HG03460 (cell line): ENCODE measurements around the gene HSD17B7.
A peak's percentile ranks its signal among the peaks of the same experiment; 100 is the strongest.
"Not testable (repeated sequence)": the region's sequence is repeated elsewhere in the genome, so short reads cannot be mapped to it uniquely, and the experiment has no call there.

Source experiments
- ATAC-seq: cut with Tn5 transposase; IDR thresholded peaks from one replicate; pipeline ENCODE4 v1.9.1; 2021; ENCODE audit not compliant: unreplicated experiment

The HSD17B7 gene, protein sequence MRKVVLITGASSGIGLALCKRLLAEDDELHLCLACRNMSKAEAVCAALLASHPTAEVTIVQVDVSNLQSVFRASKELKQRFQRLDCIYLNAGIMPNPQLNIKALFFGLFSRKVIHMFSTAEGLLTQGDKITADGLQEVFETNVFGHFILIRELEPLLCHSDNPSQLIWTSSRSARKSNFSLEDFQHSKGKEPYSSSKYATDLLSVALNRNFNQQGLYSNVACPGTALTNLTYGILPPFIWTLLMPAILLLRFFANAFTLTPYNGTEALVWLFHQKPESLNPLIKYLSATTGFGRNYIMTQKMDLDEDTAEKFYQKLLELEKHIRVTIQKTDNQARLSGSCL

DNA sequence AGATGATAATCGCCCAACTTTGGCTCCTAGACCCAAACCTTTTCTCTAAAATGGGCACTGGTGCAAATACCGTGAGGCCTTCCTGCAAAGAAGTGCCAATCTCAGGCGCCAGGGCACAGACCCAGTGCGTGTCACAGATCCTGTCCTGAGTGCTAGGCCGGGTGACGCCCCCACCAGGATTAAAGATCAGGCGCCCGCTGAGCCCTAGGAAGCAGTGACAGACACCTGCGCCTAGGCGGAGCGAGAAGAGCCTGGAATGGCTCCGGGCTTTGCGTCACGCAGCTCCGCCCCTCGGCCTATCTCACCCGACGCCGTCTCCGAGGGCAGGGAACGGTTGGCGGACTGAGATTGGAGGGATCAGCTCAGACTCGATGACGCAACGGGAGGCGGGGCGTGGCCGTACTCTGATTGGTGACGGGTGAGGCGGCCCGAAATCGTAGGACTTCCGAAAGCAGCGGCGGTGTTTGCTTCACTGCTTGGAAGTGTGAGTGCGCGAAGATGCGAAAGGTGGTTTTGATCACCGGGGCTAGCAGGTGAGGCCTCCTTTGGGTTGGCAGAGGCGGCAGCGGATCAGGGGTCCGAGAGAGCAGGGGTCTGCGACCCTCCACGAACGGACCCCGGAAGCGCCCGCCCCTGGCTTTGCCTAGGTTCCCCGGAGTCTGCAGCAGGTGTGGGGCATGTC lies at the start of gene HSD17B7:
TSS of gene HSD17B7 (plus strand) at position 400 of the 682 bp plus-strand sequence. CDS start at position 499, 99 bp downstream.
- ATAC-seq, result peak; percentile 99

DNA sequence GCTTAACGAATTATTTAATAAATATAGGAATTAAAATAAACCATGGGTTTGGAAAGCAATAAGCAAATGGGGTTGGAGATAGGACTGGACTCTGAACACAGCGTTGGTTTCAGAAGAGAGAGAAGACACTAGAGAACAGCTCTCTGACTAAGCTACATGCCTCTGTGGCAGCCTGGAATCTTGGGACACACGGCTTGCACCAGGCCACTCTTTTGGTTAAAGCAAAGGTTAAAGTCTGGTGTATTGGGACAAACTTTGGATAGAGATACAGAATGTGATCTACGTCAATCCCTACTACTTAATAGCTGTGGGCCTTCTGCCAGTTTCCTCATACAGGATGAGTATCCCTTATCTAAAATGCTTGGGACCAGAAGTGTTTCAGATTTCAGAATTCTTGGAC lies 49.7 kb upstream of the HSD17B7 start:
- no peak for ATAC-seq

DNA sequence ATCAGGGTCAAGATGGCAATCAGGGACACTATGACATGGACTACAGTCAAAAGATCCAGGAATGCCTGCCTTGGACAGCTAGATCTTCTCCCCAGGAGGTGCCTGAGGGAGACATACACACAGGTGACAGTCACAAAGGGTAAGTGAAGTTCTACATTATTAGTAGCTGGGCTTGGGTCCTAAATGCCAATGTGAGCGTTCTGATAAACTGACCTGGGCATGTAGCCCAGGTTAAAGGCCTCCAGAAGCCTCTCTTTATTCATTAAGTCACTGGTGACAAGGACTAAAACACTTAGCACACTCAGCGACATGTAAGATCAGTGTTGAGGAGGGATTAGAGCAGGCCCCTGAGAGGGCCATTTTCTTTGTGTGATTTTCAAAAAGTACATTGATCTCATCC lies 48.9 kb upstream of the HSD17B7 start:
- ATAC-seq, result no peak

DNA sequence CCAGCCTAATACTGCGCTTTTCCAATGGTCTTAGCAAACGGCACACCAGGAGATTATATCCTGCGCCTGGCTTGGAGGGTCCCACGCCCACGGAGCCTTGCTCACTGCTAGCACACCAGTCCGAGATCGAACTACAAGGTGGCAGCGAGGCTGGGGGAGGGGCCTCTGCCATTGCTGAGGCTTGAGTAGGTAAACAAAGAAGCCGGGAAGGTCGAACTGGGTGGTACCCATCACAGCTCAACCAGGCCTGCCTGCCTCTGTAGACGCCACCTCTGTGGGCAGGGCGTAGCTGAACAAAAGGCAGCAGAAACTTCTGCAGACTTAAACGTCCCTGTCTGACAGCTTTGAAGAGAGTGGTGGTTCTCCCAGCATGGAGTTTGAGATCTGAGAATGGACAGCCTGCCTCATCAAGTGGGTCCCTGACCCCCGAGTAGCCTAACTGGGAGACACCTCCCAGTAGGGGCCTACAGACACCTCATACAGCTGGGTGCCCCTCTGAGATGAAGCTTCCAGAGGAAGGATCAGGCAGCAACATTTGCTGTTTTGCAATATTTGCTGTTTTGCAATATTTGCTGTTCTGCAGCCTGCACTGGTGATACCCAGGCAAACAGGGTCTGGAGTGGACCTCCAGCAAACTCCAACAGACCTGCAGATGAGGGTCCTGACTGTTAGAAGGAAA lies 44.1 kb upstream of the HSD17B7 start:
- not testable (repeated sequence) for ATAC-seq

DNA sequence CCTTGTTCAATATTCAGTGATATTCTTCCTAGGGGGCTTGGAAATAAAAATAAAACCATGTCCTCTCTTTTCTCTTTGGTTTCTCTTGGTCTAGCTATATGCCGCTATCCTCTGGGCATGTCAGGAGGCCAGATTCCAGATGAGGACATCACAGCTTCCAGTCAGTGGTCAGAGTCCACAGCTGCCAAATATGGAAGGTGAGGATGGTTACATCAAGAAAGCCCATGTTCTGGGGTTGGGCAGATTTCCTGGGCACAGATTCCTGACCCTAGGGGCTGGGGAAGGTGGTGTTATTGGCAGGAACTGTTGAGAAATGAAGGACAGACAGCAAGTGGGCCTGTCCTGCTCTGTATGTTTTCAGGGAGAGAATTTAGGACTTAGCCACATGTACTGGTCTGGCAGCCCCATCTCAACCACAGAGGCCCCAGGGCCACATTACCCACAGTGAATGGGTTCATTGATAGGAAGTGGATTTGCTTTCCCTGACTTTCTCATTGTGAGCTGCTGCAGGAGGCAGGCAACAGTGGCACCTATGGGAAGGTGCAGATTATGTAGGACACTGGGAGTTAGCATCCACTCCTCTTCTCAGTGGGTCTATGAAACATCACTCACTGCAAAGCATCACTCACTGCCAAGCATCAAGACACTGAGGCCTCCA lies 37.4 kb upstream of the HSD17B7 start:
- no peak for ATAC-seq

DNA sequence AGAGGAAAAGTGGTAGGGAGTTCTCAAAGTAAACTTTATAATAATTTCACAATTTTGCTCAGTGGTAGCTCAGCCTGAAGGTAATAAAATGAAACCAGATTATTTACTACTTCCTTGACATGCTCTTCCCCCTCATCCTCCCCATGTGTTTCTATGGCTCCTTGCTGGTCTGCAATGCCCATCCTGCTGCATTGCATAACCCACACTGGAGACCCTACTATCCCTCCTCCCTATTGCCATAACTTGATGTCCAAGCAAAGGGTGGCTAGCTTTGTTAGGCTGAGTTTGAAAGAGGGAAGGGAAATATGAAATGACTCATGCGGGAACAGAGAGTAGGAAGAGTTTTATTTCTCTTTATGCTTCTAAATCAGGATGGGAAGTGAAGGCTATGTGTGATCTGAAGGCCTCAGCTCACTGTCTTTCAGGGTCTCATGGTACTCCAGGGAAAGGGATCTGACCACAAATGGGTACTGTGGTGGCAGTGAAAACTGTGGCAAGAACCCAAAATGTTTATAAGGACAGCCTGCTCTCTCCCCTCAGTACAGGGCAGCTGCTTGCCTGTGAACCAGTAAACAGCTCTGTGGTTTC lies 36.4 kb upstream of the HSD17B7 start:
- no peak for ATAC-seq

DNA sequence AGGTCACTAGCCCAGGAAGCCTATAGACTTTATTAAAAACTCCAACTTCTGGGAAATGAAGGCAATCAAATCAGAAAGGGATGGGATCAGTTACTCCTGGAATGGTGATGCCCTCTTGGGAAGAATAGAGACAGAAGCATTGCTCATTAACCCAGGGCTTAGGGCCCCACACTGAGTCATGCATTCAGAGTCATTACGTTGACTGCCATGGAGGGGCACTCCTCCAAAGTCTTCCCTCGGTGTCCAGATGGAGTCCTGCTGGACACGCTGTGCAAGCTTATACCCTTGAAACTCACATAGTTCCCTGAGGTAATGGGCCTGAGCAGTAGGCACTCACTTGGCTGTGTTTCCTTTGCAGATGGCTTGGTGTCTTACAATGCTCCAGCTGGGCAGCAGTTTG lies 35.2 kb upstream of the HSD17B7 start:
- no peak for ATAC-seq

DNA sequence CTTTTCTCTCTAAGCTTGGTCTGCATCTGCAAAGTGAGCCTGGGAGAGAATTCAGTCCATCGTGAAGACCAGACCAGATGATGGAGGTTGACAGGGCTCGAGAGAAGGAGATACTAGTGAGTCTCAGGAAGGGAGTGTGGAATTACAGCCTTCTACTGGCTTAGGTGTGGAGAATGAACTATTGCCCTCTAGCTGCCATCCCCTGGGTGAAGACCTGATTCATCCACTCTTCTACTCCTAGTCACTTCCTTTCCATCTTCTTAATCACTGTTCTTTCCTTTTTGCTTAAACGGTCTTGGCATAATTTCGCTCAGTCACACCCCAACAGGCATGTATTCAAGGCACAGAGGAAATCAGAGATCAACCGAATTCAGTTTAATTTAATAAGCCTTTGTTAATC lies 34.0 kb upstream of the HSD17B7 start:
- no peak for ATAC-seq

DNA sequence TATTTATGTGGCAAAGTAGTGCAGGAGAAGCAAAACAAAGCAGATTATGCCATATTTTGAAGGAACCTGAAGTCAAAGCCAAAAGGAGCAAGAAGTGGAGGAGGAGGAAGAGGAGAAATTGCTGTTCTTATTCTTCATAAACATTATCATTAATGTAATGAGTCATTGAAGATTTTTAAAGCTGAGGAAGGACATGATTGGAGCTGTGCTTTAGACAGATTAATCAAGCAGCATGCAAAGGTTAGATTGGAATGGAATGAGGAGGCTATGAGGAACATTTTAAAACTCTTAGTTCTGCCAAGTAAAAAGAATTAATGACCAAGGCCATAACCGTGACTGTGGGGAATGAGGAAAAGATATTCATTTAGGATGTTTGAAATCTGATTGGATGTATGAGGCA lies 33.0 kb upstream of the HSD17B7 start:
- no peak for ATAC-seq

DNA sequence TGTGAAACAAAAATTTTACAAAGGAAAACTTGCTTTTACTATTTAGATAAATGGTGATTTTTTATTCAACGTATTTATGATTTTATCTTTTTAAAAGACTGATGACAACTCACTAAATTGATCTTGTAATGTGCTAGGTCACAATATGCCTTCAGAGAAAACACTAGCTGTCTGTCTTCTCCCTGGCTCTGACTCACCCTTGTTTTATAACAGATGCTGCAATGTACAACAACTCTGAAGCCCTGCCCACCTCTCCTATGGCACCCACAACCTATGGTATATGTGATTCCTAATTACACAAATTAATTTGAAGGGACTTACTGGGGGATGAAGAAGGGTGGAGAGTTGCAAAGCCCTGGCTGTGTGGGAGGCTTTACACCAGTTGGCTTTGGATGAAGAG lies 24.7 kb upstream of the HSD17B7 start:
- no peak for ATAC-seq

DNA sequence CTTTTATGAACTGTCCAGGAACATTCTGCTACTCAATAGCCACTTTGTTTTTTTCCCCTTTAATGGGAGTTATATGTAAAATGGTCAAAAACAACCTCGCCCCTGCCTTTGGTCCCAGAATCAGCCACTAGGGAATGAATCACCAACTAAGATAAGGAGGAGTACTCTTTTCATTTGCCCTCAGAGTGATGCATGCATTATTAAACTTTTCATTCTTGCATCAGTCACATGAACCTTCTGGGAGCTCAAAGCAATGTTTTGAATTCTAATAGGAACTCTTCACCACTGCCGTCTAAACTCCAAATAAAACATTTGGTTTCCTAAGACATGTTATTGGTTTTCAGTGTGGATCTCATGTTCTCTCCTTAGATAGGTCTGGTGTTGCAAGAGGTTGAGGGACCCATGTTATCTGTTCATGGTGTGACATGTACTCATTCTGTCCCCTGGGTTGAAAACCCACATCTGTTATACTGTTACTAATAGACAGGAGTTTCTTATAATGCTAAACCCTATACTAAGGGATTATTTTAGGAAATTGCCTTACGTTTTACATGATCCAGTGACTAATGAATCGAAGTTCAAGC lies 17.8 kb upstream of the HSD17B7 start:
- ATAC-seq, result no peak

DNA sequence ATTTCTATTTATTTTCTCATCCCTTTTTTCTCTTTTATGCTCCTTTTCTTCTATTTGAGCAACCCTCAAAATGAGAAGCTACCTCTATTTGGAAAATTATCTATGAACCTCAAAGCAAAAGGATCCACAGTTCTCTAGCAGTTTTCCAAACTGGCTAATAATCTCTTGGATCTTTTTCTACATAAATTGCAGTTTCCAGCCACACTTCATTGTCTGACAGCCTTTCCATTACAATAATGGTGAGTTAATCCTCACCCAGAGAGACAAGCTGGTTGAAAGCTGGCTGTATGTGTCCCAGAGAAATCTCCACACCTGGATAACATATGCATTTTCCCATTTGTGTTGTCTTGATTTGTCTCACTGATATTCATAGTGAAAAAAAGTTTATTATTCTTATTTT lies 16.5 kb upstream of the HSD17B7 start:
- no peak for ATAC-seq

DNA sequence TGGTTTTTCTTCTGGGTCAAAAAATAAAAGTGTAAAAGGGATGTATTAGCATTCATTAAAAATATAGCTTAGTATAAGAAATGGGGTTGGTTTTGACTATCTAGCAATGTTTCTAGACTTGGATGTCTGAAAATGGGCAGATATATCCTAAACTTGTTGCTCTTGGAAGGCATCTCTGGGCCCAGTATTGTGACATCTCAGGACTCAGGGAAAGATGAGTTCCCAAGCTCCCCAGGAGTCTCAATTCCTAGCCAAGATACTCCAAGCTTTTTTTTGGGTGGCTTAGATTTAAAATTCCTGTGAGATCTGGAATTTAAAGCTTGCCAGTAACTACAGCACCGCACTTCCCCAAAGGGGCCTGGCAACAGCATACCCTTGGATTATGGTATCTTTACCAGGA lies 11.5 kb upstream of the HSD17B7 start:
- ATAC-seq, result no peak

DNA sequence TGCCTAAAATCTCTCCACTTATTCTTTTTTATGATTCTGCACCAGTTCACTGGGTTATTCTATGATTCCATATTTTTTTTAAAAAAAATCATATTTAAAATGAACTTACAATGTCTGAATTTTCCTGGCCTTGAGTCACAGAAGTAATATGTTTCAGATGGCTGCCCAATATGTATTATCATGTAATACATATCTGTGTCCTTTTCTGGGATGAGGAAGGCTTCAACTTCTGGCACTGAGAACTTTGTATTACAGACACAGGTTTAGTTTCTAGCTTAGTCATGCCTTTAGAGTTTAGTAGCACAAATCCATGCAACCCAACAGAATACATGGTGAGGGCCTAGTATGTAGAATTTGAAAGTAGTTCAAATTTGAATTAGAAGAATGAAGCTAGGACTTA lies 7.8 kb upstream of the HSD17B7 start:
- ATAC-seq, result no peak

DNA sequence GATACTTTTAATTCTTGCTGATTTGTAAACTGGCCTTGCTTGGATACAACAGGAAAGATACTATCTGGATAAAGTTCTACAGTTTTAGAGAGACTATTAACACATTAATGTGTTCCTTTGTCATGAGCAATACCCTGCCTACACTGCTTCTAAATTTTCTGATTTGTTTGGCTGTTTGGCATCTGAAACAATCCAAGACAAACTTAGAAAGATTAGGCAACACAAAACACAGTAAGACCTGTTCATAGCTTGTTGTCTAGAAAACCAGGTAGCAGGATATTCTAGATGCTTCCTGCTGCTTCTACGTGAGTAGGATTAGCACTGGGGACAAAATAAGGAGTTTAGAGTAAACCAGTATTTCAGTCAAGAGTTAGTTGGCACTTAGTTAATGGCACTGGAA lies 5.6 kb upstream of the HSD17B7 start:
- ATAC-seq, result not testable (repeated sequence)

DNA sequence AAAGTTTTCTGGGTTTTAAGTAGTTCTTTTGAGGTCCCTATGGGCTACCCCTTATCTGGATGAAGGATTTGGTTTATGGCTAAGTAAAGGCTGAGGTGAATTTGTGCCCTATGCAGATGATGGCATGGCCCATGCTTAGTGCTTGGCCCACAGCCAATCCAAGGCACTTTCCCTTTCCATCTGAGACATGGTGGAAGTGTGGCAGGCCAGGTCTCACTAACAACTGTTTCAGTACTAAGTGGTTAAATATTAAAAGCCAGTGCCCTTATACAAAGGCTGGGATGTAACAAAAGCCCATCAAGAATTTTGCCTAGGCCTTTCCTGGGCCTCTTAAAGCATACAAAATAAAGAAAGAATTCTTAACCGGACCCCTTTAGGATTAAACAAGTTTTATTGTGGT lies 1.7 kb upstream of the HSD17B7 start:
- ATAC-seq, result not testable (repeated sequence)

DNA sequence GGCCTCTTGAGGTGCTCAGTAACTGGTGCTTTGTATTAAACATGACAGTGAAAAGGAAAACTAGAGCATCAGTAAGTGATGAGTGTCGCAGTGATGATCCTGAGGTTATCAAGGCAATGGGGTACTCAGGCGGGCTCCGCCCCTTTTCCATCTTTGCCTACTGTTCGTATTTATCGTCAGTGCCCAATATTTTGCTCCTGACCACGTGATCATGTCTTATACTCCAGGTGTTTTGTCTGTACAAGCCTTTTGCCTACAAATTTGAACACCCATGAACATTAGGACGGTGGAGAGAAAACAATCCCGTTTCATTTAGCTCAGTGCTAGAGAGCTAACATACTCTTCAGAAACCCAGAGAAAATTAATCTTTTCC lies 469 bp downstream of the HSD17B7 start:
- ATAC-seq, result not testable (repeated sequence)

DNA sequence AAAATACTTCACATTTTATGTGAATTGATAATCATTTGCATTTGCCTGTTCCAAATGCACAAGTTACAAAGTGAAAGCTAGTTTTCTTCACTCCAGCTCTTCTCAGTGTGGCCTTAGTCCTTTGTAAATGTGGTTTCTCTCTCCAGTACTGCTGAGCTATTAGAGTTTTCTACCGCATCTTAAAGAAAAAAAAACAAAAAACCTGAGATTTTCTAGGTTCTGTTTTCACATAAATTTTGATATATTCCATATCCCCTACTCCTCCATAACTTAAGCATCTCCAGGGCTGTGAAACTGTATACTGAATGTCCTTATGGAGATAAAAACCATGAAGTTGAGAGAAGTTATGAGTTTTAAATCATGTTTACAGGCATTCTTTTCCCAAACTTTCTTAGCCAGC lies 3.8 kb downstream of the HSD17B7 start:
- ATAC-seq, result not testable (repeated sequence)

DNA sequence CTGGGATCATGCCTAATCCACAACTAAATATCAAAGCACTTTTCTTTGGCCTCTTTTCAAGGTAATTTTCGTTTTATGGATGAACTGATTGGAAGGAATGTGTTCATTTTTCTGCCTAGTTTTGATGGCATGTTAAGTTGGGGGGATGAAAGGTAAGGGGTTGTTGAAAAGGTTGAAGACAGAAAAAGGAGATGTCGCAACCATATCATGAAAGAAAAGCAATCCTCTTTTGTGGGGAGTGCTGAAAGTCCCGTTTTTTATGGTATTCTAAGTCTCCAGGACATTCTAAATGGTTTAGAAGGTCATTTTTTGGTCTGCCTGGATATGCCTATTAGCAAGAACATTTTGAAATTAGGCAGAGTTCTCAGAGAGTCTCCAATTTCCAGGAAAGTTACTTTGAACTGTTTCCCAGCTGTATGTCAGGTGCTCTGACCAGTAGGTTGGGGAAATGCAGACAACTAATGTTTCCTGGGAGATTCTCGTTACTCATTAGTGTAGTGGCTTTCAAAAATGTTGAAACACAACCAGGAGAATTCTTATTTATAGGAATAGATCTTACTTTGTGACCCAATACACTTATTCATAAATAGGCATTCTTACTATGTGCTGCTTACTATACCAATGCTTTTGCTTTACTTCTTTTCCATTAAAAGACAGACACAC lies 6.2 kb downstream of the HSD17B7 start:
- not testable (repeated sequence) for ATAC-seq
